Measurements from ENCODE around the gene CD52.
"Not testable (repeated sequence)": the region's sequence is repeated elsewhere in the genome, so short reads cannot be mapped to it uniquely, and the experiment has no call there.

CD52 gene

GRCh38 chr1:26284597-26285347 is 33.0 kb upstream of the CD52 start:
- peak; percentile 93 for DNase-seq

DNA sequence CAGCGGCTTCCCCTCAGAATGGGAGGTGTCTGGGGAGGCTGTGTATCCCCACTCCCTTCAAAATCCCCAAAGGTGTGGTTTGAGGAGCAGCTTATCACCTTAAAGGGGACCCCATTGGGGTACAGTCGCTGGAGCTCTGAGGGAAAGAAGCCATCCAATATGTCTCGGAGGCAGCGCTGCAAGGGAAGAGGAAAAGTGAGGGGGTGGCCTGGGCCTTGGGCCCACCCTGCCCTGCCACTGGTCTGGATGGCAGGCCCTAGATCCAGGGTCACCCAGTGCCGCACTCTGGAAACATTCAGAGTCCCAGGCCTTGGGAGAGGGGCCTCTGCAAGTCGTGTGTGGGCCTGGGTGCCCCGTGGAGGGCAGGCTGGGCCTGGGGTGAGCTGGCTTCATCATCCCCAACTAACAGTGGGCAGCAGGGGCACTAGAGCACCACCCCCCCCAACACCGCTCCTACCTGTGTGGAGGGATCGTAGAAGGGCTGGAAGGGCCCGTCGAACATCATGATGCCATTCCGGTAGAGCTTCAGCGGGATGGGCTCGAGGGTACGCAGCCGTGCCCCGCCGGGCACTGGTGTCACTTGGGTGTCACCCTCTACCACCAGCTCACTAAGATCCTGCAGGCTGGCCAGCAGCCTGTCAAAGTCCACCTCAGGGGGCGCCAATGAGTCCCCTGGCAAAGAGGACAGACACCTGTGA is 32.2 kb upstream of the CD52 start:
- DNase-seq, result peak; percentile 83

GRCh38 chr1:26286064-26286416 is 31.7 kb upstream of the CD52 start:
- DNase-seq, result no peak

DNA sequence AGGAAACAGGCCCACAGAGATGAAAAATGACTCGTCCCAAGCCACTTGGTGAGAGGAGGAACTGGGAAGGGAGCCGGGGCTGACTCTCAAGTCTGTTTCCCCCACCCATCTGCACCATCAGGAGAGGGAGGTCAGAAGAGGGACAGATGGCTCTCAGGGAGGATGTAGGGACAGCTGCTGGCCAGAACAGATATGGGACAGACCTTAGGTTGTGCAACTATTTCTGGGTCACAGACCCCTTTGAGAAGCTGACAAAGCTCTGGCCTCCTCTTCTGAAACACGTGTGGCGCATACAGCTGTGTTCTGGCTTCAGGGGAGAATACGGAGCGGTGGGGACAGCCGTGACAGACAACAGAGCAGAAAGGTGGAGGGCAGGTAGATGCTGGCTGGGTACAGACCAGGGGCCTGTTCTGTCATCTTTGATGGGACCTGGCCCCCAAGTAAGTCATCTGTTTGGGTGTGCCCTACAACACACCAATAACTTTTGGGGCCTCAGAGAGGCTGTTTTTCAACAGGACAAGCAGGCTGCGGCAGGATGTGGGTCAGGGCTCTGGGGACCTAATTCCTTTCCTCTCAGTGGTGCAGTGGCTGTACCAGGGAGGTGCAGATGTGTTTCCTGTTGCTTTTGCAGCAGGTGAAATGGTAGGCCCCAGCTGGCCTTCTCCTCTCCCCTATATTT is 30.6 kb upstream of the CD52 start:
- peak; percentile 77 for DNase-seq

- DNase-seq, result no peak
Observed at GRCh38 chr1:26287811-26288210, 29.9 kb upstream of the CD52 start.

- DNase-seq, result peak; percentile 80
Observed at GRCh38 chr1:26288311-26288941, 29.3 kb upstream of the CD52 start.

DNA sequence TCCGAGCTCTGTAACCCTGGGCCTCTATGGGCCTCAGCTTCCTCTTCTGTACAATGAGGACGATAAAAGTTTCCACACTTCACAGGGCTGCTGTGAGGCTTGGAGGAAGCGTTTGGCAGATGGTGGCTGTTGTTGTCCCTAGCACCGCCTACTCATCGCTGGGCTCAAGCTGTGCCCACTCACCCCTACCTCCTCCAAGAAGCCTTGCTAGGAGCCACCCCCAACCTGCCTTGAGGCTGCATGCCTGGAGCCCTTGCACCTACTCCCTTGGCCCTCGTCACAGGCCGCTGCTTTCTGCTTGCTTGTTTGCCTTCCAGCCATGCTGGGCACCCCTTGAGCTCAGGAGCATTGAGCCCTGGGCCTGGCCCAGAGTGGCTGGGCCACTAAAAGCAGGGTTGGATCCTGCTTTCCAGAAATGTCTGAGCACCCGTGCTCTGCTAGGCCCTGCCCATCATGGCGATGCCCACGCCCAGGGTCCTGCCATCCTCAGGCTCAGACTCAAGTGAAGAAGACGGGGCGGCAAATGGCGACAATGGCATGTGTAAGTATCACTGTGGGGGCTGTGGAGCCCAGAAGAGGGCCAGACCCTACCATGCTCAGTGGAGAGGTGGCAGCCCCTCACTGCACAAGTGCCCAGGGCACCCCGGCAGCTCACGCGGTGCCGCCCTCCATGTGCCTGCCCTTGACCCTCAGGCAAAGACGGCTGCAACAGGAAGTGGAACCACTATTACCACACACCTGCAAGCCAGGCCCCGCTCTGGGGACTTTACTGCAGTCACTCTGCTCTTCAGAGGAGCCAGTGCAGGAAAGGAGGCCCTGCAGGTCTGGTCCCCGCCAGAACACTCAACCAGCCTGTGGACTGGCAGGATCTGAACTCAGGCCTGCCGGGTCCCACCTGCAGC is 28.3 kb upstream of the CD52 start:
- peak; percentile 73 for DNase-seq

- DNase-seq, result peak; percentile 63
Observed at GRCh38 chr1:26290122-26290881, 27.5 kb upstream of the CD52 start.

- DNase-seq, result no peak
Observed at GRCh38 chr1:26290882-26291261, 26.9 kb upstream of the CD52 start.

DNA sequence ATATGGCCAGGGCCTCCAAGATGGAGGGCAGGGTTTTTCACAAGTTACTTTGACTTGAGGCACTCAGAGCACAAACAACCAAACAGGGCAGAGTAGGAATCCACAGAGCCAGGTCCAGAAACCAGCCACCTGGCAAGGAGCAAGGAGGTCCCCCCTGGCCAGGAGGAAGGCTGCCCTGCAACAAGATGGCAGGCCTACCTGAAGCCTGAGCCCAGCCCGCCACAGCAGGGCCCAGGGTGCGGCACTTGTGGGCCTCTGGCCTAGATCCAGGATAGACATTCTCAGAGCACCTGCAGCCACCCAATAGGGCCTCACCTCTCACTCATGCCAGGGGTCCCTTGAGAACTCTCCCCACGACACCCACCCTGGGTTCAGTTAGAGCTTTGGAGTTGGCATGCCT is 26.3 kb upstream of the CD52 start:
- DNase-seq, result no peak

DNA sequence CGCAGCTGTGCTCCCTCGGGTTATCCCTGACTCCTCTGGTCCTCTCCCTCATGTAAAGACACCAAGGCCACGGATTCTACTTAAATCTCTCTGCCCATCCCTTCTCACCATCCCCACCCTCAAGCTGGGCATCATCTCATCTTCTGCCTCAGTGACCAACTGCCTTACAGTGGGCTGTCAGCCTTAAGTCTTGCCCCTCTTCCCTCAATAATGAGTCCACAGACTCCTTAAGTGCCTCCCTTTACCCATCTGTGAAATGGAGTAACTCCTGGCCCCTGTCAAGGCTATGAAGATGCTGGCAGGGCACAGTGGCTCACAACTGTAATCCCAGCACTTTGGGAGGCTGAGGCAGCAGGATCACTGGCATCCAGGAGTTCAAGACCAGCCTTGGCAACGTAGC is 25.8 kb upstream of the CD52 start:
- DNase-seq, result no peak

- not testable (repeated sequence) for DNase-seq
Observed at GRCh38 chr1:26292735-26293134, 25.0 kb upstream of the CD52 start.

DNA sequence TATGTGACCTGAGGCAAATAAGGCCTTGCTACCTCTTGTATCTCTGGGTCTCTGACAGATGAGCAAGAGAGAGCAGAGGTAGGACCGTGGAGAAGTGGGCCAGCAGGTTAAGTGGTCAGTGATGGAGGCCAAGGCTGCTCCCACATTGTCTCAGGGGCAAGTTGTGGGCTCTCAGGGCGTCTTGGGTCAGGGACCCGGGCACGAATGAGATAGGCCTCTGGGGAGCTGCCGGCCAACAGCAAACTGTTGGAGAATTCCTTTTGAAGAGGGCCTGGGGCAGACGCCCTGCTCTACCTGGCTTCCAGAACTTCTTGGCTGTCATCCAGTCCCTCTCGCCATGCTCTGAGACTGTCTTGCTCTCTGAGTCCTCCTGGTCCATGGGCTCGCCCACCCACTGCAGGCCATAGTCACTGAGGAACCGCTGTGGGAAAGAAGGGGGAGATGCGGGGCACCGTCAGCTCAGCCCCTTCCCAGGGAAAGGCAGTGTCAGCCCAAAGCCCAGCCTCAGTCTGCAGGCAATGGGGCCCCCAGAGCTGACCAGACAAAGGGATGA is 23.8 kb upstream of the CD52 start:
- no peak for DNase-seq

- no peak for DNase-seq
Observed at GRCh38 chr1:26295194-26296138, 22.3 kb upstream of the CD52 start.

GRCh38 chr1:26296340-26297056 is 21.3 kb upstream of the CD52 start:
- no peak for DNase-seq

- no peak for DNase-seq
Observed at GRCh38 chr1:26297057-26297790, 20.5 kb upstream of the CD52 start.

- no peak for DNase-seq
Observed at GRCh38 chr1:26297791-26298124, 20.0 kb upstream of the CD52 start.

- no peak for DNase-seq
Observed at GRCh38 chr1:26300578-26301275, 17.0 kb upstream of the CD52 start.

Data from activated CD8-positive, alpha-beta memory T cell treated with anti-CD3 and anti-CD28 coated beads, Interleukin-2, amount 50 U/mL, for 48 hours (primary cell).